ENCODE measurements around the gene EXOC2. TPM values are rescaled to one million over a fixed set of nuclear protein-coding genes. Genes with fewer than 3 reads are reported as not detected.

EXOC2 gene
- 20.7 TPM for polyA plus RNA-seq (2013, experiment 1 of 2; ENCODE audit: insufficient read length)
- polyA plus RNA-seq (2013, experiment 2 of 2; ENCODE audit: insufficient read length): 20.6 TPM

- peak; percentile 83 for DNase-seq
These were observed at the start of gene EXOC2 for GRCh38 chr6:692858-693722. Gene EXOC2 (minus strand): TSS chr6:693139. CDS start chr6:637818, 55,321 bp downstream.

DNA sequence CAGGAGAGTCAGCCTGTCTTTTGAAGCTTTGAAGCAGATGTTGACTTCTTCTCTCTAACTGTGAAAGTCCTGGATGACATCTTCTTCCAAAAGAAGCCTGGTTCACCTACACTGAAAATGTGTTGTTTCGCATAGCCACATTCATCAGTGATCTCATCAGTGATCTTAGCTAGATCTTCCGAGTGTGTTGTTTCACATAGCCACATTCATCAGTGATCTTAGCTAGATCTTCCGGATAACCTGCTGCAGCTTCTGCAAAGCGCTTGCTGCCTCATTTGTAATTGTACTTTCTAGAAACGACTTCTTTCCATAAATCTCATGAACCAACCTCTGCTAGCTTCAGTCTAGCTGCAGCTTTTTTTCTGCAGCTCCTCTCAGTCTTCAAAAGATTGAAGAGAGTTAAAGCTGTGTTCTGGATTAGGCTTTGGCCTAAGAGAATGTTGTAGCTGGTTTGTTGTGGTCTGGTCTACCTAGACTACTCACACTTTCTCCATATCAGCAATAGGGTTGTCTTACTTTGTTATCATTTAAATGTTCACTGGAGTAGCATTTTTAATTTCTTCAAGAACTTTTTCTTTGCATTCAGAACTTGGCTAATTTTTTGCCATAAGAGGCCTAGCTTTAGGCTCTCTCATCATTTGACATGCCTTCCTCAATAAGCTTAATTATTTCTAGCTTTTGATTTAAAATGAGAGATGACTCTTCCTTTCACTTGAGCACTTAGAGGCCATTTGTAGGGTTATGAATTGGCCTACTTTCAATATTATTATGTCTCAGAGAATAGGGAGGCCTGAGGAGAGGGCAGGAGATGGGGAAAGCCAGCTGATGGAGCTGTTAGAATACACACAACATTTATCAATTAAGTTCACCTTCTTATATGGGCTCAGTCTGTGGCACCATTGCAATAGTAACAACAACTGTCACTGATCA lies 48.7 kb upstream of the EXOC2 start:
- no peak for DNase-seq

- no peak for DNase-seq
These were observed 43.9 kb upstream of the EXOC2 start for GRCh38 chr6:736657-737446.

DNA sequence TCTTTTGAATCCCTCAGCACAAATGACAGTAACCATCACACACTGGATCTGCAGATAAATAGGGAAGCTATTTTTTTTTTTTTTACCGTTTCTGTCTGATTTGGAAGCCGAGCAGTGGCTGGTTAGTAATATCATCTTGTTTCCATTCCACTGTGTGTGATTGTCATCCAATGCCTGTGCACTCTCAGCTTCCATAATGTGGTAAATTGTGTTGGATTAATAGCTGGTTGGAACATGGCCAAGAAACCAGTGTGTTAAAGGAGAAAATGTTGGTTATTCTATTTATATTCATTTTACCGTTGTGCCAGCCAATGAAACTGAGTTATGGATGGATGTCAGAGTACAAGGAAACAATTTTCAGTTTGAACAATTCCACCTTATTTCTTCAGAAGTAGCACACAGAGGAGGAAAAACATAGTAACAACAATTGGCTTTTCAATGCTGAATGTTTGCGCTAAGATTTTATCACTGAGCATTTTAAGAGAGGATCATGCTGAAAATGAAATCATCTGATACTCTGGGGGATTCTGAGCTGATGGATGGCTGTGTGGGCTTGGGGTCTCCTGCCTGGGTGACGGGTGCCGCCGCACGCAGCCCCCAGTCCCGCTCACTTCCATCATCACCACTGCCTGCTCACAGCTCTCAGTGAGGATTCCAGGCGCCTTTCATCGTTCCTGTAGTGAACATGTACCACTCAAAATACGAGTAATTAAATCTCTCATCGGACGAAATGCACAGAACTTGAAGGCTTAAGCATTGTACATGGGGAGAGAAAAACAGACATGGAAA lies 40.7 kb upstream of the EXOC2 start:
- no peak for DNase-seq

DNA sequence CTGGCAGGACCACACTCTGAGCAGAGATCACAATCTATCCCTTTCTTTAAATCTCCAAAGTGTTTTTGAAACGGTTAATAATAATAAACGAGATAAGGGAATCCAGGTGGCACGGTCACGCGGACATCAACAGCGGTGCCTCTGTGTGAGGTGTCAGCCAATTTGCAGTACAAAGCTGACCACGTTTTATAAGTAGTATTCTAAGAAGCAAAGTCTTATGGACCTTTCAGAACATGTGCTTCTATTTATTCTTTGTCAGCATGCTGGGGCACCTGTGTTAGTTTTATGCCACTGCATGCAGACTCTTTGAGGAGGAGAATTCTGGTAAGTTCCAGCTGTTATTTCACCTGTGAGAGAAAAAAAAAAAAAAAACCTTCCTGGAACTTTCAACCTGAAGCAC lies 39.0 kb upstream of the EXOC2 start:
- DNase-seq: no peak

DNA sequence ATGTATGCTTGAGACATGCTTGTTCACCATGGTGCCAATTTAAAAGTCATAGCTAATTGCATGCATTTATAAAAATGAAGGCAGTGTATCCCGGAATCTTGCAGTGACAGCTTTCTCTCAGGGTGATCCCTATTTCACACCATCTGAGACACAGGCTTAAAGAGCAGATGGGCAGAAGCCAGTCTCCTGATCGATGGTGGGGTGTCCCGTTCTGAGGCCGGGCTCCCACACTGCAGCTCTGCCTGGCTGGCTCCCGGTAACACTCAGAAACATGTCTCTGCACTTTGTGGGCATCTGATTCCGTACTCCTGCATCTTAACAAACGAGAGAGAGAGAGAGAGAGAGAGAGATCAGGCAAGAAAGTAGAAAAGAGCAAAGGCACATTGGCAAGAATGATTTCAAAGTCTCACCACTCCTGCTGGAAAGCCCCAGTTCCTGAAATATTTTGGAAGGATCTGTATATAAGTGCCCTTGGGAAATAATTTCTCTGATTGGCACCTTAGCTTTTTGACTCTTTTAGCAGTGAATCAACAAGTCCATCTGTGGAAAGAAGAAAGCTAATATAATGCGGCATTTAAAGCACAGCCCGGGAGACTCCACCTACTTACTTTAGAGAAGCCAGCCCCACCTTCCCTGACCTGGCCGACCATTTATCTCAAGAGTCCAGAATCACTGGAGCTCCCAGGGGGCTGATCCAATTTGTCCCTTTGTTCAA lies 36.8 kb upstream of the EXOC2 start:
- DNase-seq: no peak

- DNase-seq: no peak
These were observed 34.9 kb upstream of the EXOC2 start for GRCh38 chr6:727856-728255.

DNA sequence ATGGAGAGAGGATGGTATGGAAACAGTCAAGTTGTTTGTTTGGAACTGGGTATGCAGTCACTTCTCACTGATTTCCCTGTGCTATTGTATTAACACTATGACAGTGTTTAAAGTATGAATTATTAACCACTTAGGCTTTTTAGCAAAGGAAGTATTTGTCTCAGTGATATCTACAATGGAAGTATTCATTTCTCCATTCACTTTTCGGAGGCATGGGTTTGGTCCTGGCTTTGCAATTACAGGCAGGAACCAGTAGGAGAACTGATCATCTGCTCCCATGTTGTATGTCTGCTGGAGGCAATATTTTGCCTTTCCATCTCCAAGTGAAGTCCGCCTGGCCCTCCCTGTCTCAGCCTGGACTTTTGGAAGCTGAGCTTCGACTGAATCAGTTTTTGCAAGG lies 30.6 kb upstream of the EXOC2 start:
- no peak for DNase-seq

GRCh38 chr6:722608-723007 lies 29.7 kb upstream of the EXOC2 start:
- DNase-seq: peak; percentile 43

GRCh38 chr6:722077-722524 lies 29.2 kb upstream of the EXOC2 start:
- DNase-seq: peak; percentile 76

DNA sequence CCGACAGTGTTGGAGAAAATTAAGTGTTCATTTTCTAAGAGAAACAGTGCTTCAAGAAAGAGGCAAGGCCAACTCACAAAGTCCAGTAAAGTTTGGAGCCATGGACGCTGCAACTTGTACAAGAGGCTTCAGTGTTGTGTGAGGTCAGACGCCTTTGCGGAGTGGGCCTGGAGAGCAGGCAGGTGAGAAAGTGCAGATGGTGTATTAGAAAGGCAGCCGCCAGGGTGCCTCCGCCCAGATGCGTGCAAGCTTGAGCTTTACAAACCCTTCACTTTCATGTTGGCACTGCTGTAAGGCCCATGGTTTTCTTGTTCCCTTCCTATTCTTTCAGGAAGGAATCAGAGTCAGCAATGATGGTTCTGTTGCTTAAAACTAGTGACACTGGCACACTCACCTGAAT lies 25.4 kb upstream of the EXOC2 start:
- DNase-seq: no peak

GRCh38 chr6:717135-717534 lies 24.2 kb upstream of the EXOC2 start:
- DNase-seq: no peak

DNA sequence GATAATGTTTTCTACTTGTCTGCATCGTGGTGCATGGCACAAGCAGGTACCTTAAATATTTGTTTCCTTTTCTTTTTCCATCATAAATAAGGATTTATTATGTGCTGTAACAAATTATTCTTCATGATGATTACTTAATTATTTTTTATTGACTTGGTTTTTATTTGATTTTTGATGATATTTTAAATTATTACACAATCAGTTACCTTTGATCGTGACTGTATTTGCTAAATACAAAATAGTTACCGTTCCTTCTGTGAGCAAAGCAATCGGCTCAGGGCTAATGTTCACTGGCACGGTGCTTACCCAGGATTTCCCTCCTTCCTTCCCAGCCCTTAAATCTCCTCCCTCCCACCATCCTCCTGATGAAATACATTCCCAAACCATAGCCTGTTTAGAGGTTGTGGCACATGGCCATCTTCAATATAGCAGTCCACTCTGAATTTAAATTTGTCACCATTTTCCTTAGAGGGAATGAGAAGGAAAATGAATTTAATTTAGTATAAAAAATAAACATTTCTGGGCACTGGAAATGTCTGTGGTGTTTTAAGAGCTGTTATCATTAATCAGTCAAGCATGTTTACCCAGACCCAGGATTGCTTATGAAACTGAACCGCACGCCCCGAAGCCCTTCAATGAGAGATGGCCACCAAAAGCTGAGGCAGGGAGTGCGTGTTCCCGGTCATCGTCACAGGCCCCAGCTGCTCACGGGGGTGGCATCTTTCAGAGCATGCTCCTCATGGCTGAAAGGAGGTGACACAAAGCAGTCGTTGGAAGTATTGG lies 23.0 kb upstream of the EXOC2 start:
- DNase-seq: no peak

GRCh38 chr6:714100-714499 lies 21.2 kb upstream of the EXOC2 start:
- no peak for DNase-seq

DNA sequence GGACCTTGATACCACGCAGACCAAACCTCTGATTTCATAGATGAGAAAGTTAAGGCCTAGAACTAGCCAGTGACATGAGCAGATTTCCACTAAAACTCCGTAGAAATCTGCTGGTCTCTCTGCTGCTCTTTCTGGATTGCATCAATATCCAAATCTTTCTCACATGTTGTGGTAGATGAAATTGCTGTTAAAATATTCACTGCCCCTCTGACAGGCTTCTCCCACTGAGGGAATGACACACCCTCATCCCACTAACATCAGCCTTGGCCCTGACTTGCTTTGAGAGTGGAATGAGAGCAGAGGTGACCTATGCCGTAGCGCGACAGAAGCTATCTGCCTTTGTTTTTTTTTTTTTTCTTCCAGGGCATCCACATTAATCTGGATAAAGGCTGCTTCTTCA lies 20.4 kb upstream of the EXOC2 start:
- DNase-seq: no peak

- DNase-seq: no peak
These were observed 19.9 kb upstream of the EXOC2 start for GRCh38 chr6:712805-713204.

- DNase-seq: no peak
These were observed 19.0 kb upstream of the EXOC2 start for GRCh38 chr6:711925-712324.

GRCh38 chr6:710601-711571 lies 17.9 kb upstream of the EXOC2 start:
- DNase-seq: peak; percentile 57

Measured in fibroblast of skin of scalp (primary cell).